HepG2 (cell line): Measurements from ENCODE around the gene XAB2.

Experiments
- AGO2 ChIP-seq: fragments of 200-400 bp; formaldehyde crosslinking; optimal IDR thresholded peaks from 2 replicates; pipeline ENCODE3; 2017; ENCODE audit warnings: mild to moderate bottlenecking, low read depth, low read length, moderate library complexity
- ATF2 ChIP-seq: sonication (generic); formaldehyde crosslinking; IDR thresholded peaks from 2 replicates; pipeline ENCODE4 v1.4.0; 2020; ENCODE audit warnings: missing genetic modification reagents
- EZH2 ChIP-seq: conservative IDR thresholded peaks from 2 replicates; pipeline ENCODE4 v1.6.1; 2012; ENCODE audit warnings: mild to moderate bottlenecking, low read depth, low read length, moderate library complexity
- FOXM1 ChIP-seq: sonication (generic); formaldehyde crosslinking; IDR thresholded peaks from 2 replicates; pipeline ENCODE4 v1.5.0; 2020; ENCODE audit warnings: missing genetic modification reagents
- KMT2A ChIP-seq: sonication (generic); formaldehyde crosslinking; IDR thresholded peaks from 2 replicates; pipeline ENCODE4 v1.4.0; 2020; ENCODE audit warnings: missing genetic modification reagents
- POLR2AphosphoS2 ChIP-seq: IDR thresholded peaks from 2 replicates; pipeline ENCODE4 v1.6.1; 2011; ENCODE audit warnings: low read depth, low read length, improper control_type of control experiment
- SIX1 ChIP-seq: sonication (generic); formaldehyde crosslinking; IDR thresholded peaks from 2 replicates; pipeline ENCODE4 v1.4.0; 2020; ENCODE audit warnings: missing genetic modification reagents, borderline replicate concordance
- SMARCE1 ChIP-seq: fragments of 450-650 bp; IDR thresholded peaks from 2 replicates; pipeline ENCODE4 v1.6.1; 2017; ENCODE audit warnings: borderline replicate concordance
- ZFY ChIP-seq: sonication (generic); formaldehyde crosslinking; IDR thresholded peaks from 2 replicates; pipeline ENCODE4 v1.4.0; 2020; ENCODE audit warnings: missing genetic modification reagents
- ZNF350 ChIP-seq: sonication (generic); formaldehyde crosslinking; IDR thresholded peaks from 2 replicates; pipeline ENCODE4 v1.4.0; 2020; ENCODE audit warnings: mild to moderate bottlenecking, low read depth, missing genetic modification reagents, borderline replicate concordance
- ZNF484 ChIP-seq: sonication (generic); formaldehyde crosslinking; IDR thresholded peaks from 2 replicates; pipeline ENCODE4 v1.5.1; 2020; ENCODE audit warnings: mild to moderate bottlenecking, low read depth, missing genetic modification reagents, borderline replicate concordance
- TF ChIP-seq, protein P1 (sequence below), 2 experiments: sonication (generic) in 1 of 2; formaldehyde crosslinking in 1 of 2; IDR thresholded peaks; 2 replicates each; pipeline versions ENCODE4 v1.5.1 to v1.6.1; 2011 to 2020; ENCODE audit warnings: borderline replicate concordance in 1 of 2, low read depth in 1 of 2, low read length in 1 of 2, mild to moderate bottlenecking in 1 of 2, missing genetic modification reagents in 1 of 2, moderate library complexity in 1 of 2

DNA sequence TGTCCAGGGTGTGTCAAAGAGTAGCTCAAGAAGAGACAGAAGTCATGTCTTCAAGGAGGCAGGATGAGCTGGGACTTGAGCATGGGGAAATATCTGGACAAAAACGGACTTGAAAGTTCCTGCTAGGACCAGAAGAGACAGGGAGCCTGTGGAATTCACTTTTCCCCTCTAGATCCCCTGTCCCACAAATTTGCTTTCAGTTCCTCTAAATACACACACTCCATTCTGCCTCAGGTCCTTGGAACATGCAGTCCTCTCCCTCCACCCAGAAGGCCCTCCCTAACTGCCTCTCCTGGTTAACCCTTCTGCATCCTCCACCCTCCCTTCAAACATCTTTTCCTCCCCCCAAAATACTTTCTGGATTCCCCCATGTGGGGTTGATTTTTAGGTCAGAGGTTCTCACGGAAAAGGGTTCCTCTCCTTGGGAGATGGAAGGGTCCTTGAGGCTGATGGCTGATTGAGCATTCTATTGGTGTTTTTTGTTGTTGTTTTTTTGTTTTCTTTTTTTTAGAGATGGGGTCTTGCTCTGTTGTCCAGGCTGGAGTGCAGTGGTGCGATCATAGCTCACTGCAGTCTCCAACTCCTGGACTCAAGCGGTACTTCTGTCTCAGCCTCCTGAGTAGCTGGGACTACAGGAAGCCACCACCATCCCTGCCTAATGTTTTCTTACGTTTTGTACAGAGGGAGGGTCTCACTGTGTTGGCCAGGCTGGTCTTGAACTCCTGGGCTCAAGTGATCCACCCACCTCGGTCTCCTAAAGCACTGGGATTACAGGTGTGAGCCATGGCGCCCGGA lies 32.6 kb upstream of the XAB2 start:
- TF ChIP-seq, protein P1, sequence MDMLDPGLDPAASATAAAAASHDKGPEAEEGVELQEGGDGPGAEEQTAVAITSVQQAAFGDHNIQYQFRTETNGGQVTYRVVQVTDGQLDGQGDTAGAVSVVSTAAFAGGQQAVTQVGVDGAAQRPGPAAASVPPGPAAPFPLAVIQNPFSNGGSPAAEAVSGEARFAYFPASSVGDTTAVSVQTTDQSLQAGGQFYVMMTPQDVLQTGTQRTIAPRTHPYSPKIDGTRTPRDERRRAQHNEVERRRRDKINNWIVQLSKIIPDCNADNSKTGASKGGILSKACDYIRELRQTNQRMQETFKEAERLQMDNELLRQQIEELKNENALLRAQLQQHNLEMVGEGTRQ (IDR thresholded peaks at IDR 0.05; ENCODE audit: low read depth, low read length), result no peak
- TF ChIP-seq, protein P1 (CRISPR knock-in tag; IDR thresholded peaks at IDR 0.05; ENCODE audit: borderline replicate concordance), result no peak
- TF ChIP-seq EZH2, result no peak
- no peak for TF ChIP-seq KMT2A (CRISPR knock-in tag)
- TF ChIP-seq SMARCE1, result no peak
- TF ChIP-seq POLR2AphosphoS2, result no peak
- no peak for TF ChIP-seq AGO2
- no peak for TF ChIP-seq ZNF350 (CRISPR knock-in tag)
- no peak for TF ChIP-seq SIX1 (CRISPR knock-in tag)
- TF ChIP-seq ZFY (CRISPR knock-in tag), result no peak
- no peak for TF ChIP-seq ZNF484 (CRISPR knock-in tag)
- TF ChIP-seq ATF2 (CRISPR knock-in tag), result no peak
- no peak for TF ChIP-seq FOXM1 (CRISPR knock-in tag)
